Activated CD8-positive, alpha-beta T cell treated with anti-CD3 and anti-CD28 coated beads for 36 hours (primary cell): ENCODE measurements around the gene GALNT6. TPM values are rescaled to one million over a fixed set of nuclear protein-coding genes. Genes with fewer than 3 reads are reported as not detected.

ENCODE experiments used
- ATAC-seq: fragments of 200-7000 bp; cut with Tn5 transposase; one replicate; pipeline ENCODE4 v1.10.0; 2021; ENCODE audit warnings: mild to moderate bottlenecking, moderate library complexity
- CTCF ChIA-PET: fragments of 350-600 bp; sonication (Branson Sonifier 250); formaldehyde crosslinking; loops from one replicate; lab custom pipeline; 2021; ENCODE audit warnings: antibody characterized with exemption; lab: Charles Lee
- POLR2A ChIA-PET: fragments of 350-600 bp; sonication (Branson Sonifier 250); formaldehyde crosslinking; loops from one replicate; lab custom pipeline; 2021; ENCODE audit warnings: antibody characterized with exemption; lab: Charles Lee
- DNase-seq: peaks from one replicate; pipeline ENCODE4 v3.0.0-alpha.2; 2020
- H3K27ac Mint-ChIP-seq: one replicate; pipeline ENCODE4 v1.8.0; 2021; ENCODE audit warnings: mild to moderate bottlenecking, mixed read lengths
- H3K27me3 Mint-ChIP-seq: one replicate; pipeline ENCODE4 v1.8.0; 2021; ENCODE audit warnings: mixed read lengths
- H3K36me3 Mint-ChIP-seq: one replicate; pipeline ENCODE4 v1.8.0; 2021; ENCODE audit warnings: low read depth, mixed read lengths
- H3K4me1 Mint-ChIP-seq: one replicate; pipeline ENCODE4 v1.8.0; 2021; ENCODE audit warnings: low read depth, mixed read lengths
- H3K4me3 Mint-ChIP-seq: one replicate; pipeline ENCODE4 v1.8.0; 2021; ENCODE audit warnings: mild to moderate bottlenecking, moderate library complexity, mixed read lengths
- H3K9me3 Mint-ChIP-seq: one replicate; pipeline ENCODE4 v1.8.0; 2021; ENCODE audit warnings: mixed read lengths
- CTCF ChIP-seq: fragments of 200-600 bp; IDR thresholded peaks from one replicate; pipeline ENCODE4 v1.8.0; 2022; ENCODE audit warnings: antibody characterized with exemption, mild to moderate bottlenecking
- intact Hi-C: fragments of 100-400 bp; cut with micrococcal nuclease; formaldehyde crosslinking; loops from one replicate; pipeline ENCODE4 v1.10.0; 2022
- total RNA-seq, 2 experiments: library from RNA; stranded (reverse); gene quantifications; one replicate each; pipeline ENCODE4 v1.2.3, GENCODE V29; 2021

Gene GALNT6
- total RNA-seq, 2 experiments from 2014 or later = 18.0 to 22.3 TPM

DNA sequence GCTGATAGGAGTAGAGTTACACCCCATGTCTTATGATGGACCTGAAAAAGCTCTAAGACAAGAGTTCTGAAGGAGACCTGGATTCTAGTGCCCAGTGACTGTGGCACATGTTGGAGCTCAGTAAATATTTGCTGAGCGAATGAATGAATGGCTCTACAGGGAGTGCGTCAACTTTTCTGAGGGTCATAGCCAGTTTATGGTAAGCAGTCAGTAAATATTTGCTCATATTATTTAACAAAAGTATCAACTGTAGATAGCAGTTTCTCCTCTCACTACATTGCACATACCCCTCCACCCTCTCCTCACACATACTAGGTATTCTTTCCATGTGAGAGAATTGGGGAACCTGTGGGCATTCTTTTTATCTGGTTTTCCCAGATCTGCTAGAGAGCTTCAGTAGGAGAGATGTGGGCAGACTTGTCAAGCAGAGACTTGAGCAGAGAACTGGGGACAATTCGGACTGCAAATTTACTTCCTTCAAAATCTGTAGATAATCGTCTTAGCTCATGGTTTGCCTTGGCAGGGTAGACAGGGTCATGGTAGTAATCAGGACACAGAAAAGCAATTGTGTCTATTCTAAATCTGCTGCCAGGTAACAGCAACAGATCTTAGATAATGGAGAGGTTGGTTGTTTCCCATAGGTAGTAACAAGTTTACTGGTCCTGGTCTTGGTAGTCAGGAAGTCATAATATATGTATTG is 39.1 kb upstream of the GALNT6 start:
- no peak for TF ChIP-seq CTCF

GRCh38 chr12:51429700-51430099 is 38.5 kb upstream of the GALNT6 start:
- H3K9me3 Mint-ChIP-seq = no peaks in the 10 kb centered on the region
- no peak for TF ChIP-seq CTCF
- no peaks in the 10 kb centered on the region for H3K27me3 Mint-ChIP-seq
- H3K4me3 Mint-ChIP-seq = no peak overlapping the region
- ChIA-PET POLR2A (no interaction called here), CTCF (interaction anchor here (0.6 to 1.4 kb wide), 3 partner anchors 9 to 395 kb away, joined by 3 to 5 read pairs (median 3); no protein-coding TSS in a partner anchor)
- ATAC-seq (no peak), DNase-seq (no peak)
- H3K36me3 Mint-ChIP-seq = no peaks in the 10 kb centered on the region
- no peak overlapping the region for H3K27ac Mint-ChIP-seq
- intact Hi-C loops = no loop called here
- H3K4me1 Mint-ChIP-seq = peaks cover 2% of the 10 kb centered on the region

More for the DNA sequence above, 39.1 kb upstream of the GALNT6 start:
- Mint-ChIP-seq H3K4me1 (no peaks in the 10 kb centered on the region), H3K36me3 (no peaks in the 10 kb centered on the region), H3K9me3 (no peaks in the 10 kb centered on the region), H3K4me3 (no peak overlapping the region), H3K27ac (no peak overlapping the region), H3K27me3 (no peaks in the 10 kb centered on the region)
- no peak for ATAC-seq
- ChIA-PET POLR2A (no interaction called here), CTCF (interaction anchor here (0.6 to 1.8 kb wide), 5 partner anchors 9 to 395 kb away, joined by 3 to 5 read pairs (median 4); no protein-coding TSS in a partner anchor)
- intact Hi-C loops = no loop called here
- no peak for DNase-seq

DNA sequence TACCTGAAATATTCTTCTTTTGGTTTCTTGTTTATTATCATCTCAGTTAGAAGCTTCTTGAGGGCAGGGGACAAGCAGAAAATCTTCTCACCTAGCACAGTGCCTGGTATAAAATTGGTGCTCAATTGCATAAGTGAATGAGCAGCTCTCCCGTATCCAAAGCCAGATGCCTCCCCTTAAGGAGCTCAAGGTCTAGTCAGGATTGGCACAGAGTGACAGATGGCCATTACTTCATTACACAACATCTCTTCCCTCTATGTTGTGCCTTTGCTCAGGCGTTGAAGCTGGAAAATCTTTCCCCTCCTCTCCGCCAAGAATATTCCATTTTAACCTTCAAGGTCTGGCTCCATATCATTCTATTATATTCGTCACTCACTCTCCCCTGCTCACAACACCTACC is 37.0 kb upstream of the GALNT6 start:
- H3K36me3 Mint-ChIP-seq = no peaks in the 10 kb centered on the region
- H3K27me3 Mint-ChIP-seq = no peaks in the 10 kb centered on the region
- no peak for ATAC-seq
- H3K27ac Mint-ChIP-seq = no peak overlapping the region
- H3K4me3 Mint-ChIP-seq = no peak overlapping the region
- DNase-seq = no peak
- no peaks in the 10 kb centered on the region for H3K9me3 Mint-ChIP-seq
- peaks cover 7% of the 10 kb centered on the region for H3K4me1 Mint-ChIP-seq
- ChIA-PET POLR2A (no interaction called here), CTCF (interaction anchor here (1.2 to 2.3 kb wide), 4 partner anchors 104 to 165 kb away, joined by 3 to 16 read pairs (median 4); no protein-coding TSS in a partner anchor)
- intact Hi-C loops = no loop called here
- no peak for TF ChIP-seq CTCF

- ATAC-seq (peak; percentile 95), DNase-seq (peak; percentile 90)
- Mint-ChIP-seq H3K36me3 (no peaks in the 10 kb centered on the region), H3K4me3 (peak within 1 kb of the TSS; percentile 69), H3K9me3 (no peaks in the 10 kb centered on the region), H3K4me1 (peaks cover 9% of the 10 kb centered on the region), H3K27ac (no peak within 1 kb of the TSS), H3K27me3 (no peaks in the 10 kb centered on the region)
- peak; percentile 92 for TF ChIP-seq CTCF
- POLR2A ChIA-PET = interaction anchor here (0.6 kb wide), 1 partner anchor 81 kb away, joined by 3 read pairs; no protein-coding TSS in a partner anchor
- intact Hi-C loops = loop anchor here (5.0 kb wide), 1 partner anchor 397 kb away; no protein-coding TSS in a partner anchor
- CTCF ChIA-PET = interaction anchor here (1.0 to 8.2 kb wide), 8 partner anchors 15 to 461 kb away, joined by 3 to 170 read pairs (median 4); no protein-coding TSS in a partner anchor
These were observed 33.7 kb upstream of the GALNT6 start, which contains the start of gene SLC4A8 for GRCh38 chr12:51424662-51425539. SLC4A8 (plus strand) TSS chr12:51424831; CDS start chr12:51424988, 157 bp downstream.
